GM06990 (cell line): ENCODE measurements around the gene NAA35.
"Not testable (repeated sequence)": the region's sequence is repeated elsewhere in the genome, so short reads cannot be mapped to it uniquely, and the experiment has no call there.

Source experiments
- DNase-seq: peaks from one replicate; pipeline ENCODE4 v3.0.0-alpha.2; 2011; ENCODE audit not compliant: insufficient read length; ENCODE audit errors: extremely low read depth
- H3K27me3 ChIP-seq: replicated peaks from 2 replicates; pipeline ENCODE4 v1.6.0; 2011; ENCODE audit warnings: low read length; ENCODE audit not compliant: control insufficient read depth, insufficient read depth
- H3K36me3 ChIP-seq: 2 replicates; pipeline ENCODE4 v1.5.1; 2011; ENCODE audit warnings: low read length; ENCODE audit not compliant: control insufficient read depth, insufficient read depth
- H3K4me3 ChIP-seq: replicated peaks from 2 replicates; pipeline ENCODE4 v1.5.1; 2011; ENCODE audit warnings: low read depth, mild to moderate bottlenecking, control low read depth, low read length
- TF ChIP-seq, protein P1 (sequence below): IDR thresholded peaks from 2 replicates; pipeline ENCODE4 v1.5.1; 2011; ENCODE audit warnings: low read length, control low read depth, mild to moderate bottlenecking, inconsistent platforms; ENCODE audit not compliant: insufficient read depth, poor library complexity, severe bottlenecking

The NAA35 gene

GRCh38 chr9:86043586-86043985, 102.6 kb downstream of the NAA35 start:
- TF ChIP-seq, protein P1, sequence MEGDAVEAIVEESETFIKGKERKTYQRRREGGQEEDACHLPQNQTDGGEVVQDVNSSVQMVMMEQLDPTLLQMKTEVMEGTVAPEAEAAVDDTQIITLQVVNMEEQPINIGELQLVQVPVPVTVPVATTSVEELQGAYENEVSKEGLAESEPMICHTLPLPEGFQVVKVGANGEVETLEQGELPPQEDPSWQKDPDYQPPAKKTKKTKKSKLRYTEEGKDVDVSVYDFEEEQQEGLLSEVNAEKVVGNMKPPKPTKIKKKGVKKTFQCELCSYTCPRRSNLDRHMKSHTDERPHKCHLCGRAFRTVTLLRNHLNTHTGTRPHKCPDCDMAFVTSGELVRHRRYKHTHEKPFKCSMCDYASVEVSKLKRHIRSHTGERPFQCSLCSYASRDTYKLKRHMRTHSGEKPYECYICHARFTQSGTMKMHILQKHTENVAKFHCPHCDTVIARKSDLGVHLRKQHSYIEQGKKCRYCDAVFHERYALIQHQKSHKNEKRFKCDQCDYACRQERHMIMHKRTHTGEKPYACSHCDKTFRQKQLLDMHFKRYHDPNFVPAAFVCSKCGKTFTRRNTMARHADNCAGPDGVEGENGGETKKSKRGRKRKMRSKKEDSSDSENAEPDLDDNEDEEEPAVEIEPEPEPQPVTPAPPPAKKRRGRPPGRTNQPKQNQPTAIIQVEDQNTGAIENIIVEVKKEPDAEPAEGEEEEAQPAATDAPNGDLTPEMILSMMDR: no peak
- no peak overlapping the region for H3K4me3 ChIP-seq
- no peak for DNase-seq
- no peaks in the 10 kb centered on the region for H3K27me3 ChIP-seq
- H3K36me3 ChIP-seq: no peaks in the 10 kb centered on the region

DNA sequence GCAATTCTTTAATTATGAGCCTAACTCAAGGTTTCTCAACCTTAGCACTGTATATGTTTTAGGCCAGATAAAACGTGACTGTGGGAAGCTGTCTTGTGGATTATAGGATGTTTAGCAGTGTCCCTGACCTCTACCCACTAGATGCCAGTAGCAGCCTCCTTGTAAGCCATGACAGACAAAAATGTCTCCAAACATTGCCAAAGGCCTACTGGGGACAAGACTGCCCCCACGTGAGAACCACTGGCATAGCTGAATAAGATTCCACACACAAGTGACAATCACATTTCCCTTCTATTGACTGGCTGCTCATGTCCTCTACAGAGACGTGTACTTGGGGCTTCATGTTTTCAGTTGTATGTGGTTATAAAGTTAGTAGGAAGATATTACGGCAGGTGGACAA, 103.1 kb downstream of the NAA35 start:
- no peaks in the 10 kb centered on the region for H3K36me3 ChIP-seq
- H3K27me3 ChIP-seq: no peaks in the 10 kb centered on the region
- TF ChIP-seq, protein P1: peak; percentile 46
- no peak for DNase-seq
- H3K4me3 ChIP-seq: no peak overlapping the region

GRCh38 chr9:86045654-86046053, 104.7 kb downstream of the NAA35 start:
- TF ChIP-seq, protein P1: no peak
- Histone ChIP-seq H3K4me3 (no peak overlapping the region), H3K36me3 (no peaks in the 10 kb centered on the region), H3K27me3 (no peaks in the 10 kb centered on the region)
- no peak for DNase-seq

DNA sequence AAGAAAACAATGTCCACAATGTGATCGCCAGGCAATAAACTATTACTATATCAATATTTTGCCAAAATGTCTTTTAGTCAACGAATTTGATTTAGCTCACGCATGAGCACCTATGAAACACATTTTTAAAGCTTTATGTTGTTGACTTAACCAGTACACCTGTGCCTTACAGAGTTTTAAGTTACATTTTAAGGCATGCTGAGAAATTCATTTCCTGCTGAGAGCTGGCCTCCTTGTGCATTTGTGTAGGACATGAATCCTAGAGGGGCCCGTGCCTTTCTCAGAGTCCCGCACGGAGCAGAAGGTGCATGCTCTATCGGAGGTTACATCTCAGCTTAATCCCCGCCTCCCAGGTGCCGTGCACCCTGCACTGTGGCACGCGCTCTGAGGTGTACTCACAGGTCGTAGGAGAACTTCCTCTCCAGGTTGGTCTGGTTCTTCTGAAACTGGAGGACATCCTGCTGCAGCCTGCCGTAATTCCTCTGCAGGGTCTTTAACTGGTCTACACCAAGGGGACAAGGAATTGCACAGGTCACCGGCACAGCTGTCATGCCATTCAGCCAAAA, 105.2 kb downstream of the NAA35 start:
- Histone ChIP-seq H3K27me3 (no peaks in the 10 kb centered on the region), H3K4me3 (no peak overlapping the region), H3K36me3 (no peaks in the 10 kb centered on the region)
- DNase-seq: no peak
- TF ChIP-seq, protein P1: no peak

GRCh38 chr9:86046930-86047341, 106.0 kb downstream of the NAA35 start:
- TF ChIP-seq, protein P1: no peak
- Histone ChIP-seq H3K27me3 (no peaks in the 10 kb centered on the region), H3K4me3 (no peak overlapping the region), H3K36me3 (no peaks in the 10 kb centered on the region)
- no peak for DNase-seq

- TF ChIP-seq, protein P1: no peak
- no peaks in the 10 kb centered on the region for H3K36me3 ChIP-seq
- DNase-seq: no peak
- H3K27me3 ChIP-seq: no peaks in the 10 kb centered on the region
- H3K4me3 ChIP-seq: no peak overlapping the region
Measured at GRCh38 chr9:86047361-86047760, 106.4 kb downstream of the NAA35 start.

GRCh38 chr9:86048018-86048742, 107.2 kb downstream of the NAA35 start:
- not testable (repeated sequence) for H3K36me3 ChIP-seq, DNase-seq, H3K27me3 ChIP-seq, H3K4me3 ChIP-seq
